CD8-positive, alpha-beta memory T cell (primary cell): ENCODE results near the gene NEURL4. TPM values are rescaled to one million over a fixed set of nuclear protein-coding genes. Genes with fewer than 3 reads are reported as not detected.
"Not testable (repeated sequence)": the region's sequence is repeated elsewhere in the genome, so short reads cannot be mapped to it uniquely, and the experiment has no call there.

Source experiments
- CTCF ChIA-PET: fragments of 350-600 bp; sonication (Branson Sonifier 250); formaldehyde crosslinking; loops from one replicate; lab custom pipeline; 2021; ENCODE audit warnings: antibody characterized with exemption; lab: Charles Lee
- POLR2A ChIA-PET: fragments of 350-600 bp; sonication (Branson Sonifier 250); formaldehyde crosslinking; loops from one replicate; lab custom pipeline; 2021; ENCODE audit warnings: antibody characterized with exemption; lab: Charles Lee
- DNase-seq, 5 donors: peaks; one replicate each; pipeline versions ENCODE4 v3.0.0 to v3.0.0-alpha.2; 2020 to 2022; ENCODE audit warnings: mixed read lengths in 1 of 5
- H3K27ac ChIP-seq: one replicate; pipeline ENCODE4 v1.7.0; 2013; ENCODE audit warnings: low read depth, mild to moderate bottlenecking, low read length, moderate library complexity
- H3K27me3 ChIP-seq: 2 replicates; pipeline ENCODE4 v1.7.0; 2013; ENCODE audit warnings: low read length, mild to moderate bottlenecking; ENCODE audit not compliant: insufficient read depth, poor library complexity, severe bottlenecking
- H3K36me3 ChIP-seq: 2 replicates; pipeline ENCODE4 v1.7.0; 2013; ENCODE audit warnings: mild to moderate bottlenecking, low read length, moderate library complexity; ENCODE audit not compliant: insufficient read depth
- H3K4me1 ChIP-seq: 2 replicates; pipeline ENCODE4 v1.7.0; 2013; ENCODE audit warnings: mild to moderate bottlenecking, low read length, moderate library complexity; ENCODE audit not compliant: insufficient read depth
- H3K4me3 ChIP-seq: 2 replicates; pipeline ENCODE4 v1.7.0; 2013; ENCODE audit warnings: mild to moderate bottlenecking, low read length
- H3K9me3 ChIP-seq: 2 replicates; pipeline ENCODE4 v1.7.0; 2013; ENCODE audit warnings: mild to moderate bottlenecking, low read length
- H3K27ac Mint-ChIP-seq, 8 donors: one replicate each; pipeline ENCODE4 v1.8.0; 2020 to 2021; ENCODE audit warnings: mixed read lengths in 8 of 8, mild to moderate bottlenecking in 6 of 8, inconsistent platforms in 3 of 8, moderate library complexity in 3 of 8
- H3K27me3 Mint-ChIP-seq, 2 donors: one replicate each; pipeline ENCODE4 v1.8.0; 2020 to 2021; ENCODE audit warnings: mixed read lengths in 2 of 2, mild to moderate bottlenecking in 1 of 2, moderate library complexity in 1 of 2
- H3K36me3 Mint-ChIP-seq, 3 donors: one replicate each; pipeline ENCODE4 v1.8.0; 2020 to 2021; ENCODE audit warnings: mixed read lengths in 3 of 3, inconsistent platforms in 1 of 3, mild to moderate bottlenecking in 1 of 3
- H3K4me1 Mint-ChIP-seq, 3 donors: one replicate each; pipeline ENCODE4 v1.8.0; 2020 to 2021; ENCODE audit warnings: mixed read lengths in 3 of 3, inconsistent platforms in 1 of 3, mild to moderate bottlenecking in 1 of 3
- H3K4me3 Mint-ChIP-seq, 7 donors: one replicate each; pipeline ENCODE4 v1.8.0; 2020 to 2021; ENCODE audit warnings: mixed read lengths in 7 of 7, mild to moderate bottlenecking in 6 of 7, moderate library complexity in 4 of 7, inconsistent platforms in 2 of 7
- H3K9me3 Mint-ChIP-seq, 5 donors: one replicate each; pipeline ENCODE4 v1.8.0; 2020 to 2022; ENCODE audit warnings: mixed read lengths in 5 of 5, mild to moderate bottlenecking in 3 of 5, moderate library complexity in 2 of 5, inconsistent platforms in 1 of 5
- polyA plus RNA-seq: library from polyadenylated mRNA; unstranded; fragments of 300-500 nt; fragmentation: Illumina TruSeq; gene quantifications from one replicate; pipeline ENCODE4 v1.2.3, GENCODE V29; 2021
- total RNA-seq, 2 experiments: library from RNA; stranded (reverse); gene quantifications; one replicate each; pipeline ENCODE4 v1.2.3, GENCODE V29; 2021

NEURL4 gene
- total RNA-seq (10 to 100 TPM; 60.1 to 60.7 TPM), polyA plus RNA-seq (2.7 TPM)

DNA sequence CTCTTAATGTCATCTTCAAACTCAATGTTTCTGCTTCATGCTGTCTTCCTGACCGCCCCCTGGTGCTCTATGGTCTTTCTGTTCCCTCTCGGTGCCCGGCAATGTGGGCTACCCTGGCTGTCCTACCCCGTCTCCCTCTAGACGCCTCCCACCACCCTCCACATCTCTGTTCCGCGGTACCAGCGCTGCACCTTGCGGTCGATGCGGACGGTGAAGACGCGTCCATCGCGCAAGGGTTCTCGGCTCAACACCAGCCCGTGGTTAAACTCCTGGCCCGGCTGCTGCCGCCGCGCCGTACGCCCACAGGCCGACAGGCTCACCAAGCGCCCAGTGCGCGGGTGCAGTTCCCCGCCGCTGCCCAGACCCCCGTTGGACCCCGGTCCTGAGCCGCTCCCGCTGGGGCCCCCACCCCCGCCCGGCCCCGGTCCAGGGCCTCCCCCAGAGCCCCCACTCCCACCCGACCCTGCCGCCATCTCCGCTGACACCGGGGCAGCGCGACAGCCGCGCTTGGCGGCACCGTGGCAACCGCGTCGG lies at the start of gene NEURL4:
Gene NEURL4 (minus strand): TSS at position 496 of the 534 bp plus-strand sequence. CDS start 23 bp downstream, at position 473.
- H3K36me3 Mint-ChIP-seq, result peaks cover 0 to 38% (median 0%) of the 10 kb centered on the region in 3 donors

DNA sequence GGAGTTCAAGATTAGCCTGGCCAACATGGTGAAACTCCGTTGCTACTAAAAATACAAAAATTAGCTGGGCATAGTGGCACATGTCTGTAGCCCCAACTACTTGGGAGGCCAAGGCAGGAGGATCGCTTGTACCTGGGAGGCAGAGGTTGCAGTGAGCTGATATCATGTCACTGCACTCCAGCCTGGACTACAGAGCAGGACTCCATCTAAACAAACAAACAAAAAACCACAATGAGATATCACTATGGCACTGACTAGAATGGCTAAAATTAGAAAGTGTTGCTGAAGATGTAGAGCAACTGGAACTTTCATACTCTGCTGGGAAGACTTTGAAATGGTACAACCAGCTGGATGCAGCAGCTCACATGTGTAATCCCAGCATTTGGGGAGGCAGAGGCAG lies 45.2 kb upstream of the NEURL4 start:
- Mint-ChIP-seq H3K4me3 (no peak overlapping the region), H3K36me3 (peaks cover 0 to 4% (median 0%) of the 10 kb centered on the region in 3 donors), H3K9me3 (peaks cover 0 to 5% (median 2%) of the 10 kb centered on the region in 5 donors), H3K27ac (no peak overlapping the region), H3K4me1 (no peaks in the 10 kb centered on the region), H3K27me3 (peaks cover 9 to 21% of the 10 kb centered on the region in 2 donors)
- DNase-seq, result no peak
- CTCF ChIA-PET, result interaction anchor here (0.7 kb wide), 1 partner anchor 9 kb away, joined by 3 read pairs; no protein-coding TSS in a partner anchor
- Histone ChIP-seq H3K4me1 (no peaks in the 10 kb centered on the region), H3K27ac (no peak overlapping the region), H3K27me3 (no peaks in the 10 kb centered on the region), H3K4me3 (no peak overlapping the region), H3K36me3 (no peaks in the 10 kb centered on the region), H3K9me3 (no peaks in the 10 kb centered on the region)
- POLR2A ChIA-PET, result no interaction called here

More for the DNA sequence above, at the start of gene NEURL4:
- Mint-ChIP-seq H3K9me3 (no peaks in the 10 kb centered on the region), H3K27me3 (peaks cover 0 to 2% of the 10 kb centered on the region in 2 donors), H3K4me3 (peak within 1 kb of the TSS; percentile 91 to 99 (median 97)), H3K27ac (peak within 1 kb of the TSS; percentile 95 to 99 (median 97)), H3K4me1 (peaks cover 37 to 58% (median 46%) of the 10 kb centered on the region in 3 donors)
- DNase-seq, result peak in 2 of 5 donors; percentile 35 to 60
- Histone ChIP-seq H3K4me3 (peak within 1 kb of the TSS; percentile 79), H3K9me3 (no peaks in the 10 kb centered on the region), H3K27me3 (no peaks in the 10 kb centered on the region), H3K27ac (peak within 1 kb of the TSS; percentile 82), H3K36me3 (peaks cover 1% of the 10 kb centered on the region), H3K4me1 (peaks cover 43% of the 10 kb centered on the region)
- POLR2A ChIA-PET, result interaction anchor here (0.6 to 2.5 kb wide), 11 partner anchors 14 to 359 kb away, joined by 3 to 21 read pairs (median 4); partner anchors contain the start of genes GABARAP, GPS2, KCTD11 and POLR2A
- CTCF ChIA-PET, result interaction anchor here (1.0 to 9.8 kb wide), 10 partner anchors 9 to 359 kb away, joined by 3 to 85 read pairs (median 6); partner anchors contain the start of genes ACAP1, TMEM95 and TP53

DNA sequence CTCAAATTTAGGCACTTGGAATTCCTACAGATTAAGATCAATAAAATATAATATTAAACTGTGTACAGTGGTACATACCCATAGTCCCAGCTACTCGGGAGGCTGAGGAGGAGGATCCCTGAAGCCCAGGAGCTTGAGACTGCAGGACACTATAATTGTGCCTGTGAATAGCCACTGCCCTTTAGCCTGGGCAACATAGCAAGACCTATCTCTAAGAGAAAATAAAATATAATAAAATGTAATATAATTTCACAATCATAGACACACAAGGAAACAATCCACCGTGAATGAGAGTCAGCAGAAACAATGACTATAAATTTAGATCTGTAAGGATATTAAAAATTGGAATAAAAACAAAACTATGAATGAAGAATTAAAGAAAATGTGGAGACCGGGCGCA lies 41.7 kb upstream of the NEURL4 start:
- Mint-ChIP-seq H3K27ac (no peak overlapping the region), H3K4me1 (no peaks in the 10 kb centered on the region), H3K36me3 (no peaks in the 10 kb centered on the region), H3K4me3 (no peak overlapping the region), H3K9me3 (no peaks in the 10 kb centered on the region), H3K27me3 (peaks cover 2 to 4% of the 10 kb centered on the region in 2 donors)
- H3K36me3 ChIP-seq, result no peaks in the 10 kb centered on the region
- H3K27ac ChIP-seq, result no peak overlapping the region
- H3K4me1 ChIP-seq, result no peaks in the 10 kb centered on the region
- ChIA-PET CTCF (interaction anchor here (2.1 to 3.1 kb wide), 2 partner anchors 15 to 66 kb away, joined by 7 to 14 read pairs; no protein-coding TSS in a partner anchor), POLR2A (interaction anchor here (0.7 kb wide), 1 partner anchor 181 kb away, joined by 3 read pairs; no protein-coding TSS in a partner anchor)
- no peak for DNase-seq
- H3K4me3 ChIP-seq, result no peak overlapping the region
- no peaks in the 10 kb centered on the region for H3K9me3 ChIP-seq
- no peaks in the 10 kb centered on the region for H3K27me3 ChIP-seq

DNA sequence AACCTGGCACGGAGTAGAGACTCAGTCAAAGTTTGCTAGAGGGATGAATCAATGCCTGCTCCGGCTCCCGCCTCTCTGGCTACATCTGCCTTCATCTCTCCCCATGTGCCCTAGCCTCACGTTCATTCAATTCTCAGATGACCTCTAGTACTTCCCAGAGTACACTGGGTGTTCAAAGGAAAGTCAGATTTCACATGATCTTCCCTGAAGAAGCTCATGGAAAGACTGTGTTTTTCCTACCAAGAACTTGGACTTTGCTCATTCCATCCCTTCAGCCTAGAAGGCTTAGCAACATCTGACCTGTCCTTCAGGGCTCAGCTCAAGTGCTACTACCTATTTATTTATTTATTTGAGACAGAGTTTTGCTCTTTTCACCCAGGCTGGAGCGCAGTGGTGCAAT lies 40.7 kb upstream of the NEURL4 start:
- Histone ChIP-seq H3K9me3 (no peaks in the 10 kb centered on the region), H3K27me3 (no peaks in the 10 kb centered on the region), H3K4me1 (no peaks in the 10 kb centered on the region), H3K36me3 (no peaks in the 10 kb centered on the region), H3K4me3 (no peak overlapping the region), H3K27ac (no peak overlapping the region)
- Mint-ChIP-seq H3K36me3 (no peaks in the 10 kb centered on the region), H3K9me3 (no peaks in the 10 kb centered on the region), H3K27ac (no peak overlapping the region), H3K4me3 (no peak overlapping the region), H3K27me3 (peaks cover 2 to 4% of the 10 kb centered on the region in 2 donors), H3K4me1 (no peaks in the 10 kb centered on the region)
- ChIA-PET CTCF (interaction anchor here (2.1 to 3.1 kb wide), 2 partner anchors 14 to 67 kb away, joined by 7 to 14 read pairs; no protein-coding TSS in a partner anchor), POLR2A (no interaction called here)
- DNase-seq, result no peak

GRCh38 chr17:7368599-7368994 lies 39.5 kb upstream of the NEURL4 start:
- H3K27ac Mint-ChIP-seq, H3K9me3 ChIP-seq, H3K27me3 Mint-ChIP-seq, DNase-seq, H3K4me1 ChIP-seq, H3K27me3 ChIP-seq, H3K4me3 ChIP-seq, POLR2A ChIA-PET, H3K36me3 Mint-ChIP-seq, H3K9me3 Mint-ChIP-seq, H3K4me3 Mint-ChIP-seq, H3K27ac ChIP-seq, H3K4me1 Mint-ChIP-seq, H3K36me3 ChIP-seq: not testable (repeated sequence)
- CTCF ChIA-PET, result interaction anchor here (1.9 to 2.1 kb wide), 2 partner anchors 13 to 15 kb away, joined by 5 to 7 read pairs; no protein-coding TSS in a partner anchor

DNA sequence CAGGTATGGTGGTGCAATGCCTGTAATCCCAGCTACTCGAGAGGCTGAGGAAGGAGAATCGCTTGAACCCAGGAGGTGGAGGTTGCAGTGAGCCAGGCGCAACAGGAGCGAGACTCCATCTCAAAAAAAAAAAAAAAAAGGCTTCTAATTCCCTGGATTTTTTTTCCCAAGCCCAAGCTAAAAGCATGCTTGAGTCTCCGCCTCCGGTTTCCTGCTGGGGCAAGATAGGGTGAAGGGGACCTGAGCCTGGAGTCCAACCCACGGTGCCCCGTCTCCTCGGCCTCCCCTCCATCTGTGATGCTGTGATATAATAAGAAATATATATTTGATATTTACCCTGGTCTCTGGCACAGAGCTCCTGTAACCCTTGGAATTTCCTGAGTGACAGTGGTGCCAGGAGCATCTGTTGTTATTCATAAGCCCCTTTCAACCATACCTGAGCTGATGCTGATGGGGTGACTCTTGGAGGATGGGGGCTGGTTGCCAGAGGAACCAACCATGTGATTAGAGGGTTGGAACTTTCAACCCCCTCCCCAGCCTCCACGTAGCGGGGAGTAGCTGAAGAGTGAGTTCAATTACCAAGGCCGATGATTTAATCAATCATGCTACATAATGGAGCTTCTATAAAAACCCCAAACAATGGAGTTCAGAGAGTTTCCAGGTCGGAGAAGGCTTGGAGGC lies 38.9 kb upstream of the NEURL4 start:
- no peak for DNase-seq
- H3K4me1 Mint-ChIP-seq, result no peaks in the 10 kb centered on the region
- H3K9me3 Mint-ChIP-seq, result no peaks in the 10 kb centered on the region
- no peak overlapping the region for H3K27ac ChIP-seq
- H3K27me3 ChIP-seq, result no peaks in the 10 kb centered on the region
- no peaks in the 10 kb centered on the region for H3K9me3 ChIP-seq
- H3K4me3 Mint-ChIP-seq, result no peak overlapping the region
- peaks cover 0 to 2% of the 10 kb centered on the region in 2 donors for H3K27me3 Mint-ChIP-seq
- H3K36me3 Mint-ChIP-seq, result no peaks in the 10 kb centered on the region
- POLR2A ChIA-PET, result interaction anchor here (0.6 kb wide), 1 partner anchor 94 kb away, joined by 6 read pairs; no protein-coding TSS in a partner anchor
- H3K27ac Mint-ChIP-seq, result no peak overlapping the region
- no peaks in the 10 kb centered on the region for H3K4me1 ChIP-seq
- no peak overlapping the region for H3K4me3 ChIP-seq
- CTCF ChIA-PET, result interaction anchor here (1.9 kb wide), 1 partner anchor 16 kb away, joined by 5 read pairs; no protein-coding TSS in a partner anchor
- H3K36me3 ChIP-seq, result no peaks in the 10 kb centered on the region

- Histone ChIP-seq H3K27me3 (no peaks in the 10 kb centered on the region), H3K4me1 (no peaks in the 10 kb centered on the region), H3K4me3 (no peak overlapping the region), H3K9me3 (no peaks in the 10 kb centered on the region), H3K27ac (no peak overlapping the region), H3K36me3 (no peaks in the 10 kb centered on the region)
- Mint-ChIP-seq H3K4me1 (no peaks in the 10 kb centered on the region), H3K27me3 (peaks cover 0 to under 1% of the 10 kb centered on the region in 2 donors), H3K4me3 (no peak overlapping the region), H3K36me3 (no peaks in the 10 kb centered on the region), H3K27ac (peak overlapping the region in 1 of 8 donors; percentile 41), H3K9me3 (no peaks in the 10 kb centered on the region)
- POLR2A ChIA-PET, result no interaction called here
- DNase-seq, result no peak
- CTCF ChIA-PET, result no interaction called here
These were observed 37.9 kb upstream of the NEURL4 start for GRCh38 chr17:7367083-7367482.

DNA sequence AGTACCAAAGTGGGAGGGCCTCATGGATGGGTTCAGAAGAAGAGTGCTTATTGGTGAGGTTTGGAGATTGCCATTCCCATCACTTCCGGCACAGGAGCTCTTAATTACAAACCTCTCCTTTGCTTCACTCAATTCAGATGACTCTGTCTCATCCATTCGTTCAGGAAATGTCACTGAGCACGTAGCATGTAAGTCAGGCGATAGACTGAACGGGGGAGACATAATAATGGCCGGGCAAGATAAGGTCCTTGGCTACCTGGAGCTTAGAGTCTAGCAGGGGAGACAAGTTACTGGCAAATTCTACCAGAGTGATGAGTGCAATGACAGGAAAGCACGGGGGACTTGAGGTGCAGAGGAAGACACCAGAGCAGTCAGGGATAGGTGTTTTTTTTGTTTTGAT lies 36.8 kb upstream of the NEURL4 start:
- CTCF ChIA-PET, result interaction anchor here (1.0 to 1.1 kb wide), 2 partner anchors 8 to 195 kb away, joined by 3 to 4 read pairs; no protein-coding TSS in a partner anchor
- H3K9me3 Mint-ChIP-seq, H3K27ac ChIP-seq, H3K9me3 ChIP-seq, H3K27ac Mint-ChIP-seq, H3K27me3 Mint-ChIP-seq, H3K4me1 Mint-ChIP-seq, H3K4me3 ChIP-seq, H3K36me3 Mint-ChIP-seq, DNase-seq, H3K4me1 ChIP-seq, H3K27me3 ChIP-seq, H3K36me3 ChIP-seq, POLR2A ChIA-PET, H3K4me3 Mint-ChIP-seq: not testable (repeated sequence)
